HG03196 (cell line): ENCODE data around the gene SMURF2.
"Not testable (repeated sequence)": the region's sequence is repeated elsewhere in the genome, so short reads cannot be mapped to it uniquely, and the experiment has no call there.

Source experiments
- ATAC-seq: cut with Tn5 transposase; IDR thresholded peaks from one replicate; pipeline ENCODE4 v1.9.1; 2021; ENCODE audit not compliant: unreplicated experiment

Gene SMURF2

GRCh38 chr17:64661976-64662773, at the start of gene SMURF2:
Gene SMURF2, minus strand, starts transcription at chr17:64662307. Its CDS starts 427 bp downstream, at chr17:64661880.
- peak; percentile 81 for ATAC-seq

DNA sequence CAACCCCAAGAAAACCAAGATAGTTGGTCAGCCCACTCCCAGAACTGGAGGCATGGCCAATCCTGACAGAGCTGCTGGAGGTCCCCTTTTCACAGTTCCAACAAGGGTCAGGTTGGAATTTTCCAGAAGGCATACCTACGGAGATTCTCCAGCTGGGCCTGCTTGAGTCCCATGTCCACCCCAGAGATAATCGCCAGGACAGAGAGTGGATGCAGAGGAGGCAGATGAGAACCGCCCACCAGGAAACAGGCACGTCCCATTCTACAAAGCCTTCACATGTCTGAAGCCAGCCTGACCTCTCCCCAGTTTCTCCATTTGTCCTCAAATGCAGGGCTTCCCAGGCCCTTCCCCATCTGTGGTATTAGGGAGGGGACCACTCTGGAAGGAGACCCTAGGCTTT, 47.4 kb upstream of the SMURF2 start:
- no peak for ATAC-seq

GRCh38 chr17:64707050-64707591, 45.0 kb upstream of the SMURF2 start:
- ATAC-seq = no peak

GRCh38 chr17:64706224-64707049, 44.3 kb upstream of the SMURF2 start:
- ATAC-seq = no peak

DNA sequence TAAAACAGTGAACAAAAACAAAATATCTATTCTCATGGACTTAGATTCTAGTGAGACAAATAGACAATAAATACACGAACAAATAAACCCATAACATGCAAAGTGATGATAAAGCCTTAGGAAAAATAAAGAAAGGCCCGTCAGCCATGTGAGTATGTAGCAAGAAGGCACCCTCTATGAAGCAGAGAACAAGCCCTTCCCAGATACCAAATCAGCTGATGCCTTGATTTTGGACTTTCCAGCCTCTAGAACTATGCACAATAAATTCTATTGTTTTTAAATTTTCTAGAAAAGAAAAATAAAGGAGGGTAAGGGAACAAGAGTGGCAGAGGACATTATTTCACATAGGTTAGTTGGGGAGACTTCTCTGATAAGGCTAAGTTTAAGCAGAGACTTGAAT, 40.7 kb upstream of the SMURF2 start:
- no peak for ATAC-seq

DNA sequence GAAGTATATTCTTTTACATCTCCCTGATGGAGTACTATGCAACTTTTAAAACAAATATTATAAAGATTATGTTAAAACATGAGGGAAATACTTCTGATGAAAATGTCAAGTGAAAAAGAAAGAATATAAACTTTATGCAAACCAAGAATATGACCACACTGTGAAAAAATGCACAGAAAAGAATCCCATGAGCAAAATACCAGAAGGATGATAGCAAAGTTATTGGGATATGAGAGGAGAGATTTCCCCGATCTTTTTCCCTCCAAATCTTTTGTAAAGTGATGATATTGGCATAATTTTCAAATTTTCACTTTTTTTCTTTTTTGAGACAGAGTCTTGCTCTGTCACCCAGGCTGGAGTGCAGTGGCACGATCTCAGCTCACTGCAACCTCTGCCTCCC, 36.6 kb upstream of the SMURF2 start:
- no peak for ATAC-seq

GRCh38 chr17:64694207-64694606, 32.1 kb upstream of the SMURF2 start:
- ATAC-seq = no peak

GRCh38 chr17:64692187-64692586, 30.1 kb upstream of the SMURF2 start:
- ATAC-seq = no peak

- ATAC-seq = no peak
These were observed 27.0 kb upstream of the SMURF2 start for GRCh38 chr17:64689106-64689505.

DNA sequence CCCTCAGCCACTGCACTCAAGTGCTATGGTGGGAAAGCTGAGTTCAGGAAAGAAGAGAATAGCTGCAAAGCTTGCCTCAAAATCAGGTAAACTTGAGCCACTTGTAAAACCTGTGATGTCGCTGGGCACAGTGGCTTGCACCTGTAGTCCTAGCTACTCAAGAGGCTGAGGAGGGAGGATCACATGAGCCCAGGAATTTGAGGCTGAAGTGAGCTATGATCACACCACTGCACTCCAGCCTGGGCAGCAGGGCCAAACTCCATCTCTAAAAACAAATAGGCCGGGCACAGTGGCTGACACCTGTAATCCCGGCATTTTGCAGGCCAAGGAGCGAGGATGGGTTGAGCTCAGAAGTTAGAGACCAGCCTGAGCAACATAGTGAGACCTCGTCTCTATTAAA, 26.4 kb upstream of the SMURF2 start:
- no peak for ATAC-seq

GRCh38 chr17:64687961-64688360, 25.9 kb upstream of the SMURF2 start:
- ATAC-seq = no peak

DNA sequence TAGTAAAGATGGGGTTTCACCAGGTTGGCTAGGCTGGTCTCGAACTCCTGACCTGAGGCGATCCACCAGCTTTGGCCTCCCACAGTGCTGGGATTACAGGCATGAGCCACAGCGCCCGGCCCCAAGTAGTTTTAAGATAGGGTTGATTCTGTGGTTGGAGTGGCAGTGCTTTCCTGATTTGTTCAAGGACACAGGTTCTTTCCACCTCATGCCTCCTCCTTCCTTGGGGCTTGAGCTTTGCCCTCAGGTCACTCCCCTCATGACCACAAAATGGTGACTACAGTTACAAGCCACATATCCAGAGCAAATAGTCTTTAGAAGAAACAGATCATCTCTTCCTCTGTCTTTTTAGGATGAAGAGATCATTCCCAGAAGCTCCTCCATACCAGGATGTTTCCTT, 25.3 kb upstream of the SMURF2 start:
- ATAC-seq = no peak

- ATAC-seq = no peak
These were observed 24.6 kb upstream of the SMURF2 start for GRCh38 chr17:64686705-64687104.

DNA sequence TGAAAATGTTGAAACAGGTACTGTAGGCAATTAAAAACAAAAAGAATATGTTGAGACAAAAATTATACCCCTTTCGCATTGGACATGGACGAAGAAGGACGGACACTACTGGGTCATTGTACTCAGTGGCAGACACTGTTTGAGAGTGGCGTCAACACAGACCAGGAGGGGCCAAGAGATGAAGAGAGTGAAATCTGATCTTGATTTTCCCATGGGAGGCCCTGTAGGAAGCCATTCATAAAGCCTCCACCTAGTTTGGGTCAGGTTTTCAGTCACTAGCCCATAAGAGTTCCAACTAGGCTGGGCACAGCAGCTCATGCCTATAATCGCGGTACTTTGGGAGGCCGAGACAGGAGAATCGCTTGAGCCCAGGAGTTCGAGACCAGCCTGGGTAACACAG, 23.6 kb upstream of the SMURF2 start:
- ATAC-seq = no peak

DNA sequence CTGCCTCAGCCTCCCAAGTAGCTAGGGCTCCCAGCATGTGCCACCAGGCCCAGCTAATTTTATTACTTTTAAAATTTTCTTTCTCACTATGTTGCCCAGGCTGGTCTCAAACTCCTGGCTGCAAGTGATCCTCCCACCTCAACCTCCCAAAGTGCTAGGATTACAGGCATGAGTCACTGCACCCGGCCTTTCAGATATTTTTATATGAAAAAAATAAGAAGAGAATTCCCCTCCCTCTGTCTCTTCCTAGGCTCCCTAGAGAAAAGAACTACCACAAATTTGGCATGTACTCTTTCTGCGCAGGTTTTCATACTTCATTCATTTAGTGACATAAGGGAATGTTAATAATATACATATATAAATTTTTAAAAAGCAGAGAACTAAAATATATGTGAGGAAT, 21.7 kb upstream of the SMURF2 start:
- ATAC-seq = no peak

DNA sequence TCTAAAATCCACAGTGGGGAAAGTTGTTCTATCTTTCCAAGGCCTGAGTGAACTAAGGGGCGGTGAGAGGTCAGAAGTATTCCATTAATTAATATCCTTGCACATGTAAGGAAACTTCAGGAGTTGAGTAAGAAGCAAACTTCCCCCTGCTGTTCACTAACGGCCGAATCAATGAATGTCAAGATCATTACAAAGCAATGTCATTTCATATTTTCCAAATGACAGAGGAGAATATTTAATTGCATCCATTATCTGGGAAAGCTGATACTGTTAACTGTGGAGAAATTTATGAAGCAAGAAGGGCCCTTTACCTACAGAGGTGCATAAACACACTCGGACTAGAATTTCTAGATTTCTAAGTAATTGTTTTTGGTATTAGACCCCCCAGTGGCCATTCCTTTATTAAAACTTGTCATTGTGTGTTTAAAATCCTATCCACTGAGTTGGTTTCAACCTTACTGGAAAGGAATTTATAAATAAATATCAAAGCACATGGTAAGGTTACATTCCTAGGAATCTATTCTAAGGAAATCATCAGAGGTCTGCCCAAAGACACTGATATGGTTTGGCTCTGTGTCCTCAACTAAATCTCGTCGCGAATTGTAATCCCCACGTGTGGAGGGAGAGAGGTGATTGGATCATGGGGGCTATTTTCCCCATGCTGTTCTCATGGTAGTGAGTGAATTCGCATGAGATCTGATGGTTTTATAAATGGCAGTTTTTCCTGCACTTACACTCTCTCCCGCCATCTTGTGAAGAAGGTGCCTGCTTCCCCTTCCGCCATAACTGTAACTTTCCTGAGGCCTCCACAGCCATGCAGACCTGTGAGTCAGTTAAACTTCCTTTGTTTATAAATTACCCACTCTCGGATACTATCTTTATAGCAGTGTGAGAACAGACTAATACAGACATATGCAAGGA, 20.4 kb upstream of the SMURF2 start:
- no peak for ATAC-seq

GRCh38 chr17:64679710-64680216, 17.7 kb upstream of the SMURF2 start:
- ATAC-seq = no peak

- ATAC-seq = no peak
These were observed 14.7 kb upstream of the SMURF2 start for GRCh38 chr17:64676763-64677162.

- not testable (repeated sequence) for ATAC-seq
These were observed 8.9 kb upstream of the SMURF2 start for GRCh38 chr17:64670843-64671590.
